ENCODE results near the gene SMIM24.

Gene SMIM24

DNA sequence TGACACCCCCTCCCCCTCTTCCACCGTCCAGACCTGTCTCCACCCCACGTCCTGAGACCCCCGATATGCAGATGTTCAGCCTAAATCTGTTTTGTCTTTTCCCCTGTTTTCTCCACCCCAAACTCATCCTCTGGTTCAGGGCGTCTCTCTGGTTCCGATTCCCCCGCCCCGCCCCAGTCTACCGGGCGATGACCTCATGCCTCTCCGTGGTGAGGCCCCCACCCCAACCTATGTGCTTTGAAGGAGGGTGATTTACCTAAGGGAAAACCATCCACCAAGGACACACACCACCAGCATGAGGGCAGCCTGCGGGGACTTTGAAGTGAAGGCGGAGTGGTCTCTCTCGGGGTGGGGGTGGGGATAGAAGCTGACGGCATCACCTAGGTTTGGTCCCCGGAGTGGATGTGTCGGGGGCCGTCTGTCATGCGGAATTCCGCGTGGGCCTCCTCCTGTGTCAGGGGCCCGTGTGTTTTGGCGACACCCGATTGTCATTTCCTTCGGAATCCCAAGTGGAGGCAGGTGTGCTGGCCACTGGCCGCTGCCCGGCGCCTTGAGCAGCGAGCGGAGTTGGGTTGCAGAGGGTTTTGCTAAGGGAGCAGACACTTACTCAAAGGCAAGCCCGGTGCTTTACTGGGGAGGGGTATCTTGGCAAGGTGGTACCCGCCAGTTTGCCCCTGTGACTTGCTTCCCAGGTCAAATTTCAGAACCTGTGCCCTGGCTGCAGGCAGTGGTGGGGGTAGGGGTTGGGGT is 27.2 kb upstream of the SMIM24 start:
- ATAC-seq: no peak
- Mint-ChIP-seq H3K4me1 (peaks cover 55% of the 10 kb centered on the region), H3K27ac (peak overlapping the region; percentile 82), H3K36me3 (peaks cover 19% of the 10 kb centered on the region), H3K9me3 (no peaks in the 10 kb centered on the region), H3K27me3 (no peaks in the 10 kb centered on the region), H3K4me3 (peak overlapping the region; percentile 95)

DNA sequence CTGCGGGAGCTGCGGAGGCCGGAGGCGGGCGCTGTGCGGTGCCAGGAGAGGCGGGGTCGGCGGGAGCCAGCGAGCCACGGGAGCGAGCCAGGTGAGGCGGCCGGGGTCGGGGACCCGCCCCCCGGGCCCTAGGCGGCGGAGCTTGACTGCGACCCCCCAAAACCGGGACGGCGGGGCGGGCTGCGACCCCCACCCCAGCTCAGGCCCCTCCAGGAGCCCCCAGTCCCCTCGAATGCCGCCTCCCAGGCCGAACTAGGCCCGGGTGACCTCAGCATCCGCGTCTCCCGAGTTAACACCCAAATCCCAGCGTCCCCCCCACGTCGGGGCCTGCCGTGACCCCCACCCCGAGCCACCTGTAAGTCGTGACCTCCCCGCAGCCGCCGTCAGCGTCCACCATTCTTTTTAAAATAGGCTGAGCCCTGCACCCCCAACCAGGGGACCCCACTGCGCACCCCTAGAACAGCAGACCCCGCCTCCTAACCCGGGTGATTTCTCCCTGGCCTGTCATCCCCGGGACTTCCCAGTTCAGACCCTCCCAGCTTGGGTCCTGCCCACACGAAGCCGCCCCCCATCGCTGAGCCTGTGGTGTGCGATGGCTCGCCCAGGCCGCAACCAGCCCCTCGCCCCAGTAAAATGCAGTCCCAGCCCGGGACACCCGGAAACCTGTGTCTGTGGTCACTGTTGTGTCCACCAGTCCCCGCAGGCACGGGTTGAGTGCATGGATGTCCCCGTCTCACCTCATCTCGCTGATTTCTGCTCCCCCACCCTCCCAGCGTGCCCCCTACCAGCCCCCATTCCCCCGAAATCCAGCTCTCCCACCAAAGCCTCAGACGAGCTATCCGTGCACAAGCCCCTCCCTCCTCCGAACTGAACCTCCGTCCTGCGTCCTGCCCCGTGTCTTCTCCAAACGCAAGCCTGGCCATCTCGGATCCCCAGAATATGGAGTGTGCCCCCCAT is 26.3 kb upstream of the SMIM24 start:
- Mint-ChIP-seq H3K9me3 (no peaks in the 10 kb centered on the region), H3K27ac (peak overlapping the region; percentile 82), H3K36me3 (peaks cover 19% of the 10 kb centered on the region), H3K4me1 (peaks cover 49% of the 10 kb centered on the region), H3K4me3 (peak overlapping the region; percentile 95), H3K27me3 (no peaks in the 10 kb centered on the region)
- ATAC-seq: peak; percentile 2

DNA sequence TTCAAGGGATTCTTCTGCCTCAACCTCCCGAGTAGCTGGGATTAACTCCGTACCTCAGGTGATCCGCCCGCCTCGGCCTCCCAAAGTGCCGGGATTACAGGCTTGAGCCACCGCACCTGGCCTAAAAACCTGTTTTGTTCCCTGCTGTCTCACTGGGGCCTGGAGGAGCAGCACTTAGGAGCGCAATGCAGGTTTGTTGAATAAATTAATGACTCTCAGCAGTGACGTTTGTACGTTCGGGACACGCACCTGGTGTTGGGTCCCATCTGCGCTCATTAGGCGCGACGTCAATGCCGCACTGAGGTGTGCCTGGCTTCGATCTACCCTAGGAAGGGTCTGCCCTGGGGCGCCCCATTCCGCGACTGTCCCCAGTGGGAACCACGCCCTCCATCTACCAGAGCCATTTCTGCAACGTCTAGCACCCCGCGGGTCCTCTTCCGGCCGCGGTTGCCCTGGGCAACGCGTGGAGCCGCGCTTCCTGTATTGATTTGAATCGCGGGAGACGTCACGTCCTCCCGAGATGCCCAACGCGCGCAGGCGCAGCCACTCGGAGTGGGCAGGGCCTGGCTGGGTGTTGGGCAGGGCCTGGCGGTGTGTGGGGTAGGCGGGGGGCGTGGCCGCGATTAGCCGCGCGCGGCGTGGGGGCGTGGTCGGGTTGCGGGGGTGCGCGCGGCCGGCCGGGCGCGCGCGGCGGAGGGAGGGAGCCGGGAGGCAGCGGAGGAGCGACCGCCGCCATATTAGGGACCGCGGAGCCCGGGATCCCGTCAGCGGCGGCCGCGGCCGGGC is 25.5 kb upstream of the SMIM24 start, which contains the start of gene FZR1:
Gene FZR1, plus strand, starts transcription at position 714 of the 786 bp plus-strand sequence. CDS start 16,679 bp downstream, outside the sequence.
- Mint-ChIP-seq H3K27ac (peak within 1 kb of the TSS; percentile 82), H3K27me3 (no peaks in the 10 kb centered on the region), H3K4me1 (peaks cover 48% of the 10 kb centered on the region), H3K4me3 (peak within 1 kb of the TSS; percentile 95), H3K36me3 (peaks cover 14% of the 10 kb centered on the region), H3K9me3 (no peaks in the 10 kb centered on the region)
- peak; percentile 97 for ATAC-seq

GRCh38 chr19:3504735-3505134 is 24.4 kb upstream of the SMIM24 start:
- Mint-ChIP-seq H3K4me1 (peaks cover 44% of the 10 kb centered on the region), H3K4me3 (peak overlapping the region; percentile 85), H3K27me3 (no peaks in the 10 kb centered on the region), H3K27ac (peak overlapping the region; percentile 82), H3K36me3 (peaks cover 9% of the 10 kb centered on the region), H3K9me3 (no peaks in the 10 kb centered on the region)
- ATAC-seq: no peak

DNA sequence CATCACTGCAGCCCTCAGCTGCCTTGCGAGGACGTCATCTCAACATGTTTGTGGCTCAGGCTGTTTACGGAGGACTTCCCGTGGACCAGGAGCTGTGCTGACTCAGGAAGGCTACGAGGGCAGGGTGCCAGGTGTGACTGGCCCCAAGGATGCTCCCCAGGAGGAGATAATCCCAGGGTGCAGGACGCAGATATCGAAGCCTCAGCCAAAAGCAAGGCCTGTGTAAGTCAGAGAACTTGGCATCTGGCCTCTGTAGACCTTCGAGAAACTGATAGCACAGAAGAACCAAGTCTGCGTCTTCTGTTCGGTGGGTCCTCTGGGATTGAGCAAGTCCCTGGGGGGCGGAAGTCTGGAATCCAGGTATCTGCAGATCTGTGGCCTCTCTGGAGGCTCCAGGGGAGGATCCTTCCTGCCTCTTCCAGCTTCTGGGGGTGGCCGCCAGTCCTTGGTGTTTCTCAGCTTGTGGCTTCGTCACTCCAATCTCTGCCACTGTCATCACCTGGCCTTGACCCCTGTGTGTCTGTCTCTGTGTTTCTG is 22.8 kb upstream of the SMIM24 start:
- H3K4me3 Mint-ChIP-seq: no peak overlapping the region
- no peaks in the 10 kb centered on the region for H3K36me3 Mint-ChIP-seq
- no peaks in the 10 kb centered on the region for H3K27me3 Mint-ChIP-seq
- H3K4me1 Mint-ChIP-seq: peaks cover 41% of the 10 kb centered on the region
- no peaks in the 10 kb centered on the region for H3K9me3 Mint-ChIP-seq
- ATAC-seq: no peak
- peak overlapping the region; percentile 82 for H3K27ac Mint-ChIP-seq

GRCh38 chr19:3501780-3502179 is 21.5 kb upstream of the SMIM24 start:
- no peak overlapping the region for H3K27ac Mint-ChIP-seq
- no peak overlapping the region for H3K4me3 Mint-ChIP-seq

DNA sequence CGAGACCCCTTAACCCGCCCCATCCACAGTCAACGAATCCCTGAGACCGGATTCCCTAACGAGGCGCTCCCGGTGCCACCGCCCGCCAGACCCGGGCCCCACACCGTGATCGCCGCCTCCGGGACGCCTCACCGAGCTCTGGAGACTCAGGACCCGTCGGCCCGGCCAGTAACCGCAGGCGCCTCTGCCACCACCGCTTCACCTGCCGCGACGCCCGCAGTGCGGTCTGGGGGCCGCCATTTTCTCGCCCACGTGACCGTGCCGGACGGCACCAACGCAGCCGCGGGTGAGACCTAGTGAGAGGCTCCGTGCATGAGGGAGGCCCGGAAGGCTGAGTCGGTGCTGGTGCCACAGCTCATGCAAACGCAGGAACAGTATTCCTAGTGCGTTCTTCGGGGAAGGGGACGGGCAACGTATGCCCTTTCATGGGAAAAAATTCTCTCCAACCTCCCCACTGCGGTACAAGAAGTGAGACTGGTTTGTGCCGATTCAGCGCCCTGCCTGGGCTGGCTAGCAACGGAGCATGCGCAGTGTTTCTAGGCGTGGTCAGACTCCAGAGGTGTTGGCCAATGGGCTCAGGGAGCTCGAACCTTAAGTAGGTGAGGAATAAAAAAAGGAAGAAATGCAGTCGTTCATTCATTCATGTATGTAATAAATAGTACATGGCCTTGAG is 20.2 kb upstream of the SMIM24 start, which contains the start of gene DOHH:
Gene DOHH, minus strand, starts transcription at position 246 of the 673 bp plus-strand sequence. CDS start 3,860 bp downstream, outside the sequence.
- Mint-ChIP-seq H3K36me3 (peaks cover 16% of the 10 kb centered on the region), H3K27ac (peak within 1 kb of the TSS; percentile 97), H3K27me3 (no peaks in the 10 kb centered on the region), H3K9me3 (no peaks in the 10 kb centered on the region), H3K4me1 (peaks cover 35% of the 10 kb centered on the region), H3K4me3 (peak within 1 kb of the TSS; percentile 89)
- peak; percentile 94 for ATAC-seq

More at GRCh38 chr19:3501780-3502179, 21.5 kb upstream of the SMIM24 start:
- Mint-ChIP-seq H3K36me3 (peaks cover 6% of the 10 kb centered on the region), H3K9me3 (no peaks in the 10 kb centered on the region), H3K27me3 (no peaks in the 10 kb centered on the region), H3K4me1 (peaks cover 37% of the 10 kb centered on the region)
- no peak for ATAC-seq

DNA sequence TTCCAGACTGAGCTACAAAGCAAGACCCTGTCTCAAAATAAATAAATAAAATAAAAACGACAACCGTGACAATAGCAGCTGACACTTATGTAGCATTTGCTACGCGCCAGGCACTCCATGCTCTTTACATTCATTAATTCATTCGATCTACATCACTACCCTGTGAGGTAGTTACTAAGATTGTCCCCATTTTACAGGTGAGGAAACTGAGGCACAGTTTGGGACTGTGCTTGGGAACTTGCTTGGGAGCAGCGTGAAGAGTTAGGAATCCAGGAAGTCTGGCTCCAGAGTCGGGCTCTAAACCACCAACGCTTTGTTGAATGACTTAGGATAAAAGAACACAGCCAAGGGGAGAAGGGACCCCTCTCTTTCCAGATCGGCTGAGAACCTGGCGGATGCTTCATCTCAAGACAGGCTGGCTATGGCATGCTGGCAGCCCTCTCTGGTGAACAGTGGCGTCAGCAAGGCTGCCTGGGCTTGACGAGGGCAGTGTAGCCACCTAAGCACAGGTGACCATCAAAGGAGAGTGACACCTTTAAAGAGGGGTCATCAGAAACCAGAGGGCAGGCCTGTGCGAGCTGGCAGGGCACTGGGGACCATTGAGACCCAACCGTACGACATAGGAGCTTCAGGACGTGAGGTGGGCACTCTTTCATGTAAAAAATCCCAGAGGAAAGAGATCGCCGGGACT is 19.6 kb upstream of the SMIM24 start:
- H3K27me3 Mint-ChIP-seq: no peaks in the 10 kb centered on the region
- H3K27ac Mint-ChIP-seq: peak overlapping the region; percentile 97

GRCh38 chr19:3497757-3498520 is 17.6 kb upstream of the SMIM24 start:
- H3K4me3 Mint-ChIP-seq: no peak overlapping the region
- H3K4me1 Mint-ChIP-seq: peaks cover 29% of the 10 kb centered on the region
- H3K27ac Mint-ChIP-seq: no peak overlapping the region
- no peaks in the 10 kb centered on the region for H3K9me3 Mint-ChIP-seq
- no peak for ATAC-seq
- peaks cover 35% of the 10 kb centered on the region for H3K36me3 Mint-ChIP-seq
- H3K27me3 Mint-ChIP-seq: no peaks in the 10 kb centered on the region

More for the DNA sequence above, 19.6 kb upstream of the SMIM24 start:
- Mint-ChIP-seq H3K4me1 (peaks cover 34% of the 10 kb centered on the region), H3K9me3 (no peaks in the 10 kb centered on the region), H3K36me3 (peaks cover 23% of the 10 kb centered on the region), H3K4me3 (peak overlapping the region; percentile 89)
- peak; percentile 25 for ATAC-seq

- H3K27ac Mint-ChIP-seq: no peak overlapping the region
- no peak overlapping the region for H3K4me3 Mint-ChIP-seq
- H3K36me3 Mint-ChIP-seq: peaks cover 42% of the 10 kb centered on the region
- H3K27me3 Mint-ChIP-seq: no peaks in the 10 kb centered on the region
- ATAC-seq: no peak
- H3K4me1 Mint-ChIP-seq: peaks cover 29% of the 10 kb centered on the region
- H3K9me3 Mint-ChIP-seq: no peaks in the 10 kb centered on the region
These were observed 16.3 kb upstream of the SMIM24 start for GRCh38 chr19:3496392-3497273.

DNA sequence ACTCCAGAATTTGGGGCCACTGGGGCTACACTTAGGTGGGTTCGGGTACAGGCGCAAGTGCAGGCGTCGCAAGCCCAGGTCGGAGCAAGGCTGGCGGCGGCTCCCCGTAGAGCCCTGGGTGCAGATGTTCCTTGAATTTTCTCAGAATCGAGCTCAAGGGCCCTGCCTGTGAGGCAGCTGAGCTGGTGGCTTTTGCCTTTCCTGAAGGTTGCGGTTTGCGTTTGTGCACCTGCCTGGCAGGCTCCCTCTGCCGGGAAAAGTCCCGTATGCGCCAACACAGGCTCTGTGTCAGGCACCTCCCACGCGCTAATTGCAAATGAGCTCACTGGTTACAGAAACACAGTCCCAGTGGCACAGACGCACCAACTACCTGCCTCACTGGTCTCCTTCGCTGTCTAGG is 14.2 kb upstream of the SMIM24 start:
- no peak for ATAC-seq
- Mint-ChIP-seq H3K4me1 (peaks cover 17% of the 10 kb centered on the region), H3K27ac (no peak overlapping the region), H3K4me3 (no peak overlapping the region), H3K36me3 (peaks cover 51% of the 10 kb centered on the region), H3K9me3 (no peaks in the 10 kb centered on the region), H3K27me3 (no peaks in the 10 kb centered on the region)

DNA sequence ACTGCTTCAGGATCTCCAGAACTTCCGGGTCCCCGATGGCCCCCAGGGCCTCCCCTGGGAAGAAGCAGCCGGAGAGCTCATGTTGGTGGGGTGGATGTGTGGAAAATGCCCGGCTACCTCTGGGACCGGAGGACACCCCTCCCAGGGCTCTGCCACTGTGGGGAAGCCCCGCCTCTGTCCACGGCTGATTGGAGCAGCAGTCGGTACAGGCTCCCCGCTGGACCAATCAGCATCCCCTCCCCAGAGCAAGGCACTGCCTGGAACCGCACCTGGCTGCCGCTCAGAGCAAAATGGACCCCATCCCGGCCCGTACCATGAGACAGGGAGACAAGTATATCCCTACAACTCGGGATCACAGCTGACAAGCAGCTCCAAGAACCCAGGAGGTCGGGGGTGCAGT is 13.7 kb upstream of the SMIM24 start:
- Mint-ChIP-seq H3K9me3 (no peaks in the 10 kb centered on the region), H3K36me3 (peaks cover 51% of the 10 kb centered on the region), H3K27me3 (no peaks in the 10 kb centered on the region), H3K27ac (no peak overlapping the region), H3K4me3 (no peak overlapping the region), H3K4me1 (peaks cover 12% of the 10 kb centered on the region)
- ATAC-seq: no peak
